Esophagus (tissue), 2 donors: ENCODE measurements around the gene ZBTB20. TPM values are rescaled to one million over a fixed set of nuclear protein-coding genes. Genes with fewer than 3 reads are reported as not detected.

ENCODE experiments used
- H3K27ac ChIP-seq, 2 donors: one replicate each; pipeline ENCODE4 v1.5.1; 2013; ENCODE audit warnings: low read depth in 2 of 2, mild to moderate bottlenecking in 2 of 2, inconsistent platforms in 1 of 2, low read length in 1 of 2, moderate library complexity in 1 of 2
- H3K27me3 ChIP-seq, 2 donors: one replicate each; pipeline ENCODE4 v1.6.1; 2013; ENCODE audit warnings: low read length in 2 of 2, control low read depth in 1 of 2, mild to moderate bottlenecking in 1 of 2; ENCODE audit not compliant: insufficient read depth in 2 of 2, control insufficient read depth in 1 of 2
- H3K36me3 ChIP-seq, 2 donors: one replicate each; pipeline ENCODE4 v1.6.1; 2013; ENCODE audit warnings: low read length in 1 of 2; ENCODE audit not compliant: control insufficient read depth in 2 of 2, insufficient read depth in 2 of 2
- H3K4me1 ChIP-seq, 2 donors: one replicate each; pipeline ENCODE4 v1.6.1; 2013; ENCODE audit warnings: low read length in 1 of 2; ENCODE audit not compliant: control insufficient read depth in 2 of 2, insufficient read depth in 2 of 2
- H3K4me3 ChIP-seq, 2 donors: one replicate each; pipeline ENCODE4 v1.5.1; 2013; ENCODE audit warnings: low read length in 2 of 2, mild to moderate bottlenecking in 2 of 2, low read depth in 1 of 2, moderate library complexity in 1 of 2
- H3K9me3 ChIP-seq, 2 donors: one replicate each; pipeline ENCODE4 v1.6.1; 2013; ENCODE audit warnings: mild to moderate bottlenecking in 2 of 2, low read depth in 1 of 2, low read length in 1 of 2, moderate library complexity in 1 of 2; ENCODE audit not compliant: control insufficient read depth in 2 of 2, insufficient read depth in 1 of 2
- WGBS, 2 donors: extraction: QIAGEN DNeasy Blood & Tissue Kit; methylation state at CpG; one replicate each; pipeline ENCODE4 v1.1.7; 2013; 5-methylcytosine and 5-hydroxymethylcytosine counted together
- polyA plus RNA-seq, 2 donors: library from polyadenylated mRNA; stranded (reverse); fragments of 200-250 nt; gene quantifications; one replicate each; pipeline ENCODE4 v1.2.3, GENCODE V29; 2013
- donor health status: healthy with polysubstance abuse.
- donor health status: Bipolar disorder and iron deficiency.

ZBTB20 gene
- polyA plus RNA-seq, 2 donors, result 0.16 to 1.3 TPM

DNA sequence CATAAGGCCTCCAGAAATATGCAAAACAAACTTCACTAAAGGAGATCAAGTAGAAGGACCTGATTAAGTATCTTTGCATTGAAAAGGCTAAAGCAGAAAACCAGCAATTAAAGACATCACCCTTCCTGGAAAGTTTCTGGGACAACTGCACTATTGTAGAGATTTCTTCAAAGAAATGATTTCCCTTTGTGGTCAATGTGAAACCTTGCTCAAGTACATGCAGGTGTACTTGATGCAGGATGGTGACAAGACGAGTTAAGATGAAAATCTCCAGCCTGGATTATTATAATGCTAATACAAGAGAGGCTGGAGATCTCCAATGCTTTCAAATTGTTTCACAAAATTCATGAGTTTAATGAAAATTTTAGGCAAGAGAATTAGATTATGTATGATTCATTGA, 644.9 kb downstream of the ZBTB20 start:
- WGBS, 2 donors, result 85 to 93% methylated on average over 1 of the region's 1 CpG
- Histone ChIP-seq H3K27ac (no peak overlapping the region), H3K4me1 (no peaks in the 10 kb centered on the region), H3K9me3 (no peaks in the 10 kb centered on the region), H3K36me3 (no peaks in the 10 kb centered on the region), H3K27me3 (peaks cover 0 to 2% of the 10 kb centered on the region in 2 donors), H3K4me3 (no peak overlapping the region)

- Histone ChIP-seq H3K27me3 (no peaks in the 10 kb centered on the region), H3K9me3 (no peaks in the 10 kb centered on the region), H3K4me3 (no peak overlapping the region), H3K36me3 (no peaks in the 10 kb centered on the region), H3K4me1 (no peaks in the 10 kb centered on the region), H3K27ac (no peak overlapping the region)
- 55 to 72% methylated on average over 2 of the region's 2 CpGs for WGBS, 2 donors
Observed at GRCh38 chr3:114499976-114500375, 647.1 kb downstream of the ZBTB20 start.

- H3K36me3 ChIP-seq, result no peaks in the 10 kb centered on the region
- no peaks in the 10 kb centered on the region for H3K27me3 ChIP-seq
- H3K27ac ChIP-seq, result peak overlapping the region in 1 of 2 donors; percentile 40
- no peak overlapping the region for H3K4me3 ChIP-seq
- no peaks in the 10 kb centered on the region for H3K9me3 ChIP-seq
- no peaks in the 10 kb centered on the region for H3K4me1 ChIP-seq
- WGBS, 2 donors, result 54 to 70% methylated on average over 8 of the region's 8 CpGs
Observed at GRCh38 chr3:114498539-114499370, 648.3 kb downstream of the ZBTB20 start.

DNA sequence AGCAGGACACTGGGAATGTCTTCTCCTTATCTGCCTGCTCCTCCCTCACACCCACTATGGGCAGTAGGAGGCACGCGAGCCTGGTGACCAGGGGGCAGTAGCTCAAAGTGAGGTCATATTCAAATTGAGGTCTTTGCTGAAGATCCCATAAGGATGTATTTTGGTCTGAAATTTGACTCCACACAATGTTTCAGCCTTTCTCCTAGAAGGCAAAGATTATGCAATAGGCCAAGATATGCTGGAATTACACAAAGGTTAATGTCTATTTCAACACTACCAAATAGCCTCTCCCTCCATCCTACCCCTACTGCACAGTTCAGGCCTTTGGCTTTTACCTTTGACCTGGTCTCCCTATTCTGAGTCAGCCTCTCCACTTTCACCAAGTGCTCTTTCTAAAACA, 650.2 kb downstream of the ZBTB20 start:
- 84 to 90% methylated on average over 2 of the region's 2 CpGs for WGBS, 2 donors

GRCh38 chr3:114496466-114496865, 650.6 kb downstream of the ZBTB20 start:
- Histone ChIP-seq H3K4me1 (no peaks in the 10 kb centered on the region), H3K4me3 (no peak overlapping the region), H3K27ac (no peak overlapping the region), H3K27me3 (no peaks in the 10 kb centered on the region), H3K9me3 (no peaks in the 10 kb centered on the region), H3K36me3 (no peaks in the 10 kb centered on the region)
- WGBS, 2 donors, result 93 to 95% methylated on average over 3 of the region's 3 CpGs

More for the DNA sequence above, 650.2 kb downstream of the ZBTB20 start:
- Histone ChIP-seq H3K36me3 (no peaks in the 10 kb centered on the region), H3K4me1 (no peaks in the 10 kb centered on the region), H3K27ac (no peak overlapping the region), H3K9me3 (no peaks in the 10 kb centered on the region), H3K4me3 (no peak overlapping the region), H3K27me3 (no peaks in the 10 kb centered on the region)

GRCh38 chr3:114496021-114496434, 651.1 kb downstream of the ZBTB20 start:
- Histone ChIP-seq H3K4me3 (no peak overlapping the region), H3K4me1 (no peaks in the 10 kb centered on the region), H3K9me3 (no peaks in the 10 kb centered on the region), H3K27ac (no peak overlapping the region), H3K36me3 (no peaks in the 10 kb centered on the region), H3K27me3 (no peaks in the 10 kb centered on the region)
- whole genome bisulfite sequencing, 2 donors, result 57 to 76% methylated on average over 1 of the region's 1 CpG

DNA sequence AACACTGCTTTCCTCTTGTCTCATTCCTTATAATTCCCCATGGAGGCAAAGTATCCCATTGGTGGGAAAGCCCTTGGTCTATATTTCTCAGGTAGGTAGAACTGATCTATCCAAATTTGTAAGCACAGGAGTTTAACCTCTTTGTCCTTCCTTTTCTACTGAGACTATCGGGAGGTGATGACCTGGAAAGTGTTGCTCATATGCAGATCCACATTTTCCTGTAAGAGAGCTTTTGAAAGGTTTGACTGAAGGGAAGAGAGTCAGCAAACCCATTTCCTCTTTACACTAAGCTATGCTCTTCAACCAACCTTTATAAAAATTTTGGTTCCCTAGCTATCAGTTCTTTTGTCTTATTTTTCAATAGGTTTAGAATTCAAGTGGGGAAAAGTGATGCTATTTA, 652.6 kb downstream of the ZBTB20 start:
- Histone ChIP-seq H3K36me3 (no peaks in the 10 kb centered on the region), H3K4me3 (no peak overlapping the region), H3K4me1 (no peaks in the 10 kb centered on the region), H3K9me3 (no peaks in the 10 kb centered on the region), H3K27me3 (no peaks in the 10 kb centered on the region), H3K27ac (no peak overlapping the region)
- WGBS, 2 donors, result 72 to 100% methylated on average over 1 of the region's 1 CpG

DNA sequence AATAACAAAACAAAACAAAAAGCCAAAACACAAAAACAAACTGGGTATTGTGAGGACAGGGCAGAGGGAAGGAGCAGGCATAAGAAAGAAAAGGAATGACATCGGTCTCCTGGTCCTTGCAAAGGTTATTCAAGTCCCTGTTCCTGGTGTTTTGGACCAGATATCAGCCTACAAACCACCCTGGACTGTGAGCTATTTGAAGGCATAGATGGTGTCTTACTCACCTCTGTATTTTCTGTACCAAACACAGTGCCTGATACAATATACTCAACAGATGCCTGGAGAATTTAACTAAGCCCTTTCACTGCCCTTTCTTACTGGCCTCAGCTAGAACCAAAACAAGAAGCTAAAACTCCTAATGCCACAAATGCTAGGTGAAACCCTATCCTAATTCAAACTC, 656.3 kb downstream of the ZBTB20 start:
- Histone ChIP-seq H3K27ac (no peak overlapping the region), H3K4me3 (no peak overlapping the region), H3K36me3 (no peaks in the 10 kb centered on the region), H3K4me1 (no peaks in the 10 kb centered on the region), H3K27me3 (no peaks in the 10 kb centered on the region), H3K9me3 (no peaks in the 10 kb centered on the region)
- 91 to 100% methylated on average over 1 of the region's 1 CpG for WGBS, 2 donors

DNA sequence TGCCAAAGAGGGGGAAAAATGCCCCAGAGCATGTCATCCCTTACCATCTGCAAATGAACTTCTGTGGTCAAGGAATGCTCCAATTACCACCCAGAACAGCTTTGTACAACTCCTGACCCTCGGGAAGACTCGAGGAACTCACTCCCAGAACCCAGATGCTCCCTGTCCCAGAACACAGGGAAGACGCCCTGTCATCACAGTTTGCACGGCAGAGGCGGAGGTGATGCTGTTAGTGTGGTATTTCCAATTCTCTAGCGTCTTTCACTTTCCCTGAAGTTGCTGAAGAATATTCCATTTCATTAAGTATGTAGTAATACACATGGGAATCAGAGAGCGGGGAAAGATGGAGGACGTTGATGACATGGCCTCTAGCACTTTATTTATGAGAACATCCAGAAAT, 659.6 kb downstream of the ZBTB20 start:
- no peaks in the 10 kb centered on the region for H3K4me1 ChIP-seq
- H3K9me3 ChIP-seq, result no peaks in the 10 kb centered on the region
- no peaks in the 10 kb centered on the region for H3K27me3 ChIP-seq
- no peaks in the 10 kb centered on the region for H3K36me3 ChIP-seq
- H3K4me3 ChIP-seq, result no peak overlapping the region
- H3K27ac ChIP-seq, result no peak overlapping the region
- 94 to 95% methylated on average over 8 of the region's 8 CpGs for WGBS, 2 donors

DNA sequence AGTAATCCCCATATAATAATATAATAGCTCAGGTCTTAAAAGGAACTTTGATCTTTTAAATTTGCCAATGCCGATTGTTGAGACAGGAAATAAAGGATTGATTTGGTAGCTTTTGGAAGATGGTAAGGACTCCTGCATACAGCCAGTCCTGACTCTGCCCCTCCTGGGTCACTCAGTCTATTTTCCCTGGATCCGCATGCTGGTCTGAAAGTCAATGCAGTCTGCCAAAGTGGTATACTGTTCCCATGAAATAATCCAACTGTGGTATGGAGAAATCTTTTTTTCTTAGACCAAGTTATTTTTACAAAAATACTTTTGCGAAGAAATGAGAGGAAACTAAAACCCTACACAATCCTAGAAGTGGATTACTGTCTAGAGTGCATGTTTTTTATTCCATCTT, 662.2 kb downstream of the ZBTB20 start:
- whole genome bisulfite sequencing, 2 donors, result 70 to 72% methylated on average over 3 of the region's 3 CpGs
- H3K9me3 ChIP-seq, result no peaks in the 10 kb centered on the region
- H3K36me3 ChIP-seq, result no peaks in the 10 kb centered on the region
- H3K4me1 ChIP-seq, result peaks cover 0 to 3% of the 10 kb centered on the region in 2 donors
- H3K27ac ChIP-seq, result no peak overlapping the region
- H3K27me3 ChIP-seq, result no peaks in the 10 kb centered on the region
- H3K4me3 ChIP-seq, result no peak overlapping the region
